ENCODE measurements around the gene NOP14.

DNA sequence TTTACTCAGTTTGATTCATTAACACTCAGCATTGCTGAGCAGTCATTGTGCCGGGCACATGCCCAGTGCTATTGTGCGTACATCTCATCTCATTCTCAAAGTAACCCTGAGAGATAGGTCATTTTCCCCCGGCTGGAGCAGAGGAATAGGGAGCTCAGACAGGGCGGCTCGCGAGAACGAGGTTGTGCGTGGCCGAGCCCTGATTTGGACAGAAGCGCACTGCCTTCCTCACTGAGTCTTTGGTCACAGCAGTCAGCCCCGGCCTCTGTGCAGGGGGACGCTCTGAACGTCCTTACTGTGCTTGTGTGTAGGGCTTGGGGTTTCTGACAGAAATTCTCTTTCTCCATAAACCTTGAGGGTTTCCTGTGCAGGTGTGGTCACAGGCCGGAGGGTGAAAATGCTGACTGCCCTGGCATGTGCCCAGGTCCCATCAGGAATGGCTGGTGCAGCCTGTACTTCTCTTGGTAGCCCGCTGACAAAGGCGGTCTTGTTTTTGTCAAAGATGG is 39.5 kb downstream of the NOP14 start:
- no peak for TF ChIP-seq POLR2A (IDR thresholded peaks at IDR 0.05)
- TF ChIP-seq, protein P1, sequence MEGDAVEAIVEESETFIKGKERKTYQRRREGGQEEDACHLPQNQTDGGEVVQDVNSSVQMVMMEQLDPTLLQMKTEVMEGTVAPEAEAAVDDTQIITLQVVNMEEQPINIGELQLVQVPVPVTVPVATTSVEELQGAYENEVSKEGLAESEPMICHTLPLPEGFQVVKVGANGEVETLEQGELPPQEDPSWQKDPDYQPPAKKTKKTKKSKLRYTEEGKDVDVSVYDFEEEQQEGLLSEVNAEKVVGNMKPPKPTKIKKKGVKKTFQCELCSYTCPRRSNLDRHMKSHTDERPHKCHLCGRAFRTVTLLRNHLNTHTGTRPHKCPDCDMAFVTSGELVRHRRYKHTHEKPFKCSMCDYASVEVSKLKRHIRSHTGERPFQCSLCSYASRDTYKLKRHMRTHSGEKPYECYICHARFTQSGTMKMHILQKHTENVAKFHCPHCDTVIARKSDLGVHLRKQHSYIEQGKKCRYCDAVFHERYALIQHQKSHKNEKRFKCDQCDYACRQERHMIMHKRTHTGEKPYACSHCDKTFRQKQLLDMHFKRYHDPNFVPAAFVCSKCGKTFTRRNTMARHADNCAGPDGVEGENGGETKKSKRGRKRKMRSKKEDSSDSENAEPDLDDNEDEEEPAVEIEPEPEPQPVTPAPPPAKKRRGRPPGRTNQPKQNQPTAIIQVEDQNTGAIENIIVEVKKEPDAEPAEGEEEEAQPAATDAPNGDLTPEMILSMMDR (IDR thresholded peaks at IDR 0.05): no peak
